ENCODE data around the gene KRTAP1-1. TPM values are rescaled to one million over a fixed set of nuclear protein-coding genes. Genes with fewer than 3 reads are reported as not detected.
"Not testable (repeated sequence)": the region's sequence is repeated elsewhere in the genome, so short reads cannot be mapped to it uniquely, and the experiment has no call there.

KRTAP1-1 gene
- total and polyA plus RNA-seq, 8 donors, result not detected

DNA sequence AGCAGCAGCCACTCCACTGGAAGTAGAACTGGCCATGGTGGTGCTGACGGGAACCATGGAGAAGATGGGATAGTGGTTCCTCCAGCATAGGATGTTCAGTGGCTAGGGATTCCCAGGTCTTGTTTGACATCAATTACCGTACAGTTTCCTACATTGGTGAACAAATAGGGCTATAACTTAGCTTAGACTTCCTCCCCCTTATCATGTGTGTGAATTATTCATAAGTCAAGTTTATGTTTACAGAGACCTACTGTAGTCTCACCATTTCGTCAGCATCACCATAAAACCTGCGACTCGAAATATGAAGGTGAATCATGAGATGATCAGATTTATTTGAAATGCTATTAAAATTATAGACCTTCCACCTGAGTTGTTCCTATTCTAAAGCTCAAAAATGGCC, 17.5 kb upstream of the KRTAP1-1 start:
- Histone ChIP-seq H3K27ac (no peak overlapping the region), H3K36me3 (no peaks in the 10 kb centered on the region), H3K4me3 (no peak overlapping the region), H3K9me3 (no peaks in the 10 kb centered on the region), H3K4me1 (no peaks in the 10 kb centered on the region), H3K27me3 (peaks cover 0 to 30% of the 10 kb centered on the region in 2 donors)
- TF ChIP-seq, protein P1, sequence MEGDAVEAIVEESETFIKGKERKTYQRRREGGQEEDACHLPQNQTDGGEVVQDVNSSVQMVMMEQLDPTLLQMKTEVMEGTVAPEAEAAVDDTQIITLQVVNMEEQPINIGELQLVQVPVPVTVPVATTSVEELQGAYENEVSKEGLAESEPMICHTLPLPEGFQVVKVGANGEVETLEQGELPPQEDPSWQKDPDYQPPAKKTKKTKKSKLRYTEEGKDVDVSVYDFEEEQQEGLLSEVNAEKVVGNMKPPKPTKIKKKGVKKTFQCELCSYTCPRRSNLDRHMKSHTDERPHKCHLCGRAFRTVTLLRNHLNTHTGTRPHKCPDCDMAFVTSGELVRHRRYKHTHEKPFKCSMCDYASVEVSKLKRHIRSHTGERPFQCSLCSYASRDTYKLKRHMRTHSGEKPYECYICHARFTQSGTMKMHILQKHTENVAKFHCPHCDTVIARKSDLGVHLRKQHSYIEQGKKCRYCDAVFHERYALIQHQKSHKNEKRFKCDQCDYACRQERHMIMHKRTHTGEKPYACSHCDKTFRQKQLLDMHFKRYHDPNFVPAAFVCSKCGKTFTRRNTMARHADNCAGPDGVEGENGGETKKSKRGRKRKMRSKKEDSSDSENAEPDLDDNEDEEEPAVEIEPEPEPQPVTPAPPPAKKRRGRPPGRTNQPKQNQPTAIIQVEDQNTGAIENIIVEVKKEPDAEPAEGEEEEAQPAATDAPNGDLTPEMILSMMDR (IDR thresholded peaks at IDR 0.05), result no peak
- intact Hi-C loops (cut with DNase I), result no loop called here
- ATAC-seq (no peak), DNase-seq (no peak)

DNA sequence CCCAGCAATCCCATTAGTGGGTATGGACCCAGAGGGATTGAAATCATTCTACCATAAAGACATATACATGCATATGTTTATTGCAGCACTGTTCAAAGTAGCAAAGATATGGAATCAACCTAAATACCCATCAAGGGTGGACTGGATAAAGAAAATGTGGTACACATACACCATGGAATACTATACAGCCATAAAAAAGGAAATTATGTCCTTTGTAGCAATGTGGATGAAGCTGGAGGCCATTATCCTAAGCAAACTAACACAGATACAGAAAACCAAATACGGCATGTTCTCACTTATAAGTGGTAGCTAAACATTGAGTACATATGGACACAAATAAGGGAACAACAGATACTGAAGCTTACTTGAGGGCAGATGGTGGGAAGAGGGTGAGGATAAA, 16.3 kb upstream of the KRTAP1-1 start:
- no peaks in the 10 kb centered on the region for H3K9me3 ChIP-seq
- no peak overlapping the region for H3K27ac ChIP-seq
- ATAC-seq (no peak), DNase-seq (no peak)
- no peaks in the 10 kb centered on the region for H3K36me3 ChIP-seq
- no peak overlapping the region for H3K4me3 ChIP-seq
- peaks cover 0 to 30% of the 10 kb centered on the region in 2 donors for H3K27me3 ChIP-seq
- no peaks in the 10 kb centered on the region for H3K4me1 ChIP-seq
- intact Hi-C loops (cut with DNase I), result no loop called here
- TF ChIP-seq, protein P1 (IDR thresholded peaks at IDR 0.05), result no peak

DNA sequence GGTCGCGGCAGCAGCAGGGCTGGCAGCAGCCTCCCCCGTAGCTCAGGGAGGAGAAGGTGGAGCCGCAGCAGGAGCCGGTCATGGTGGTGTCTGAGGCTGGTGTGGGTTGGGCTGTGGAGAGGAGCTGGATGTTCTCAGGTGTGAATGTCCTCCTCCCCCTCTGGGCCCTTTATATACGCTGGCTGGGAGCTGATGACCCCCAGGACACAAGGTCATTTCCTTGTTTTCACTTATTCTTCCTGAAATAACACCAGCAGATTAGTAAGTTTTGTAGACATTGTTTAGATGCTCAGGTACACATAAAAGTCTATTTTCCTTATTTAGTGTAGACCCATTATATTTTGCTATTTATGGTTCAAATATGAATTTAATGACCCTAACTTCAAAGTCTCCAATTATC, 13.9 kb upstream of the KRTAP1-1 start, which contains the start of gene KRTAP2-2:
TSS of gene KRTAP2-2 (minus strand) at position 101 of the 400 bp plus-strand sequence. CDS start at position 82, 19 bp downstream.
- ATAC-seq; H3K4me3 ChIP-seq; H3K27ac ChIP-seq; DNase-seq; H3K36me3 ChIP-seq; H3K4me1 ChIP-seq; intact Hi-C loops (cut with DNase I); H3K9me3 ChIP-seq: not testable (repeated sequence)
- H3K27me3 ChIP-seq, result peaks cover 0 to 25% of the 10 kb centered on the region in 2 donors

DNA sequence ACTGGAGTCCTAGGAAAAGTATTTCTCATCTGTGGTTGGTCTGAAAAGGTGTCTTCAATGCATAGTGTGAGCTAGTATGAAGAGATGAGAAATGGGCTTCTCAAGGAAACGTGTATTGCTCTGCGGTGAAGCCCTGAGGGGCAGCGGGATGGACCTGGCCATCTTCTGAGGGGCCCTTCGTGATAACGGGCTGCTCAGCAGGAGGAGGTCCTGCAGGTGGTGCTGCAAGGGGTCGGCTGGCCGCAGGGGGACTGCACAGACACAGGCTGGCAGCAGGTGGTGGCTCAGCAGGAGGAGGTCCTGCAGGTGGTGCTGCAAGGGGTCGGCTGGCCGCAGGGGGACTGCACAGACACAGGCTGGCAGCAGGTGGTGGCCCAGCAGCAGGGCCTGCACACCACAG, 13.3 kb upstream of the KRTAP1-1 start:
- intact Hi-C loops (cut with DNase I); H3K27ac ChIP-seq; DNase-seq; H3K9me3 ChIP-seq; H3K4me1 ChIP-seq; H3K4me3 ChIP-seq; ATAC-seq; H3K36me3 ChIP-seq: not testable (repeated sequence)
- H3K27me3 ChIP-seq, result peaks cover 0 to 29% of the 10 kb centered on the region in 2 donors

DNA sequence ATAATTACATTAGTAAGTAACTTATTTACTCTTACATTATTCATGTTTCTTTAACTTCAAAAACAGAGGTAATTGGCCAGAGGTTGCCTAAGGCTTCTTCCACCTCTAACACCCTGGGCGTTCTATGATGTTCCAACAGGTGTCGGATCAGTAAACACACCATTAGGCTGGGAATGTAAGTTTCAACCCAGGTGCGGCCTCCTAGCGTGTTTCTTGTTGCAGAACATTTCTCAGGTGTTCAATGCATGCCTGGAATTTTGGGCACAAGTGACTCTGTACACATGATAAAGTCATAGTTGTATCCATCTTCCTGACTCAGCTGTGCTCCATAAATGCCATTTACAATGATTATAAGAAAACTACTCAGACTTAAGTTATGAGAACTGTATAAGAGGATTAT, 12.8 kb upstream of the KRTAP1-1 start:
- DNase-seq, result no peak
- TF ChIP-seq, protein P1 (IDR thresholded peaks at IDR 0.05), result no peak
- Histone ChIP-seq H3K27me3 (peaks cover 0 to 27% of the 10 kb centered on the region in 2 donors), H3K9me3 (no peaks in the 10 kb centered on the region), H3K4me1 (no peaks in the 10 kb centered on the region), H3K36me3 (no peaks in the 10 kb centered on the region), H3K27ac (no peak overlapping the region), H3K4me3 (no peak overlapping the region)
- intact Hi-C loops (cut with DNase I), result no loop called here
- no peak for ATAC-seq

DNA sequence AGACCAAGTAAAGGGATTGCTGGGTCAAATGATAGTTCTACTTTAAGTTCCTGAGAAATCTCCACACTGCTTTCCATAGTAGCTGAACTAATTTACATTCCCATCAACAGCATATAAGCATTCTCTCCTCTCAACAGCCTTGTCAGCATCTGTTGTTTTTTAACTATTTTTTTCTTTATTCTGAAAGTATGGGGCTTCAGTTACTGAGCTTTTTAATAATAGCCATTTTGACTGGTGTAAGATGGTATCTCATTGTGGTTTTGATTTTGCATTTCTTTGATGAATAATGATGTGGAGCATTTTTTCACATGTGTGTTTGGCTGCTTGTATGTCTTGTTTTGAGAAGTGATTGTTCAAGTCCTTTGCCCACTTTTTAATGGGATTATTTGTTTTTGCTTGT, 11.3 kb upstream of the KRTAP1-1 start:
- DNase-seq (no peak), ATAC-seq (no peak)
- H3K27me3 ChIP-seq, result peaks cover 2 to 26% of the 10 kb centered on the region in 2 donors
- H3K4me1 ChIP-seq, result no peaks in the 10 kb centered on the region
- no peak overlapping the region for H3K27ac ChIP-seq
- no peaks in the 10 kb centered on the region for H3K36me3 ChIP-seq
- H3K4me3 ChIP-seq, result no peak overlapping the region
- intact Hi-C loops (cut with DNase I), result no loop called here
- no peaks in the 10 kb centered on the region for H3K9me3 ChIP-seq
- TF ChIP-seq, protein P1 (IDR thresholded peaks at IDR 0.05), result no peak
